ENCODE measurements around the gene HTD2.

Gene HTD2

GRCh38 chr3:58308728-58309127 is 2.4 kb downstream of the HTD2 start:
- Mint-ChIP-seq H3K4me1 (ENCODE audit: low read depth) (peaks cover 35% of the 10 kb centered on the region), H3K36me3 (ENCODE audit: low read depth) (peaks cover 72% of the 10 kb centered on the region), H3K4me3 (peak overlapping the region; percentile 93), H3K27me3 (no peaks in the 10 kb centered on the region), H3K9me3 (no peaks in the 10 kb centered on the region), H3K27ac (peak overlapping the region; percentile 100)
- DNase-seq, result no peak

DNA sequence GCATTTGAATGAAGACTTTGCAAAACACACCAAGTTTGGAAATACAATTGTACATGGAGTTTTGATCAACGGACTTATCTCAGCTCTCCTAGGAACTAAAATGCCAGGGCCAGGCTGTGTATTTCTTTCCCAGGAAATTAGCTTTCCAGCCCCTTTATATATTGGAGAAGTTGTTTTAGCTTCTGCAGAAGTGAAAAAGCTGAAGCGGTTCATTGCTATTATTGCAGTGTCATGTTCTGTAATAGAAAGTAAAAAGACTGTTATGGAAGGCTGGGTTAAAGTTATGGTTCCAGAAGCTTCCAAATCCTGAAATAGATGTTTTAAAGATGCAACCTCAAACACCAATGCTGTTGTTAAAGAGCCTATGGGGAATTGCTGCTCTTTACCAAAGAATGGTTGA is 11.5 kb downstream of the HTD2 start:
- no peak for DNase-seq
- H3K4me1 Mint-ChIP-seq (ENCODE audit: low read depth), result peaks cover 19% of the 10 kb centered on the region
- H3K36me3 Mint-ChIP-seq (ENCODE audit: low read depth), result peaks cover 88% of the 10 kb centered on the region
- no peaks in the 10 kb centered on the region for H3K9me3 Mint-ChIP-seq
- peak overlapping the region; percentile 67 for H3K27ac Mint-ChIP-seq
- H3K4me3 Mint-ChIP-seq, result no peak overlapping the region
- no peaks in the 10 kb centered on the region for H3K27me3 Mint-ChIP-seq

- DNase-seq, result no peak
- peaks cover 54% of the 10 kb centered on the region for H3K36me3 Mint-ChIP-seq (ENCODE audit: low read depth)
- H3K27ac Mint-ChIP-seq, result no peak overlapping the region
- H3K9me3 Mint-ChIP-seq, result no peaks in the 10 kb centered on the region
- no peak overlapping the region for H3K4me3 Mint-ChIP-seq
- no peaks in the 10 kb centered on the region for H3K27me3 Mint-ChIP-seq
- H3K4me1 Mint-ChIP-seq (ENCODE audit: low read depth), result peaks cover 44% of the 10 kb centered on the region
Observed at GRCh38 chr3:58321791-58322190, 15.5 kb downstream of the HTD2 start.

- H3K9me3 Mint-ChIP-seq, result no peaks in the 10 kb centered on the region
- DNase-seq, result no peak
- no peaks in the 10 kb centered on the region for H3K27me3 Mint-ChIP-seq
- peaks cover 46% of the 10 kb centered on the region for H3K4me1 Mint-ChIP-seq (ENCODE audit: low read depth)
- peak overlapping the region; percentile 97 for H3K27ac Mint-ChIP-seq
- H3K4me3 Mint-ChIP-seq, result no peak overlapping the region
- H3K36me3 Mint-ChIP-seq (ENCODE audit: low read depth), result peaks cover 44% of the 10 kb centered on the region
Observed at GRCh38 chr3:58322793-58323192, 16.5 kb downstream of the HTD2 start.

GRCh38 chr3:58323529-58324390 is 17.4 kb downstream of the HTD2 start:
- peak overlapping the region; percentile 97 for H3K27ac Mint-ChIP-seq

DNA sequence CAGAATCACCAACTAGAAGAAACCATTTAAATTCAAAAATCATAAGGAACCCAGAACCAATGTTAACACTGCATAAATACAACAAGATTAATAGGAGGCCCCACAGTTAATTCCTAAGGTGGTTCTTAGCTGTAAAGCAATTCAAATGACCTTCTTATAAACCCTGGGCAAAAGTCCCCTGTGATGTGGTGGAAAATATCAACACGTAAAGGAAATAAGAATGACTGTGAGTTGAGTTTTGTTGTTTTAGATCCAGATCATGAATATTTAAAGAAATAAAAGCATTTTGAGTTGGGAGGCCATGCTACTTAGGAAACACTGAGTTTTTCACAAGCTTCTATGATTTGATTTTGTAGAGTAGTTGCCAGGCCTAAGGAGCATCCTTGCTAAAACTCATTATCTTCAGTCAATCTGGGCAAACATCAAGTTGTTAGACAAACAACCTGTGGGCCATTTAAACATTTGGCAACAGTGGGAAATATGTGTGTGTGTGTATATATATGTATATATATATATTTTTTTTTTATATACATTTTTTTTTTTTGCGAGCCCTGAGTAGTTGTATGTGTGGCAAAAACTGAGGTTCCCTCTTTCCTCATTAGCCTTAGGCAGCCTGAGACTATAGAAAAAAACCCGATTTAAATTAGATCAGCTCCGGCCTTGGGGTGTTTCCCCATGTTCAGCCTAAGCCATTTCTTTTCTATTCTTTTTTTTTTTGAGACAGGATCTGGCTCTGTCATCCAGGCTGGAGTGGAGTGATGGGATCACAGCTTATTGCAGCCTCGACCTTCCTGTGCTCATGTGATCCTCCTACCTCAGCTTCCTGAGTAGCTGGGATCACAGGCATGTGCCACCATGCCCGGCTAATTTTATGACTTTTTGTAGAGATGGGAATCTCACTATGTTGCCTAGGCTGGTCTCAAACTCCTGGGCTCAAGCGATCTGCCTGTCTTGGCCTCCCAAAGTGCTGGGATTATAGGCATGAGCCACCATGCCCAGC is 18.4 kb downstream of the HTD2 start:
- no peak for DNase-seq
- H3K27ac Mint-ChIP-seq, result peak overlapping the region; percentile 97
- H3K9me3 Mint-ChIP-seq, result no peaks in the 10 kb centered on the region
- H3K27me3 Mint-ChIP-seq, result no peaks in the 10 kb centered on the region
- peak overlapping the region; percentile 53 for H3K4me3 Mint-ChIP-seq
- peaks cover 27% of the 10 kb centered on the region for H3K36me3 Mint-ChIP-seq (ENCODE audit: low read depth)
- H3K4me1 Mint-ChIP-seq (ENCODE audit: low read depth), result peaks cover 46% of the 10 kb centered on the region

More at GRCh38 chr3:58323529-58324390, 17.4 kb downstream of the HTD2 start:
- H3K36me3 Mint-ChIP-seq (ENCODE audit: low read depth), result peaks cover 35% of the 10 kb centered on the region
- H3K27me3 Mint-ChIP-seq, result no peaks in the 10 kb centered on the region
- DNase-seq, result no peak
- peak overlapping the region; percentile 53 for H3K4me3 Mint-ChIP-seq
- H3K9me3 Mint-ChIP-seq, result no peaks in the 10 kb centered on the region
- peaks cover 46% of the 10 kb centered on the region for H3K4me1 Mint-ChIP-seq (ENCODE audit: low read depth)

DNA sequence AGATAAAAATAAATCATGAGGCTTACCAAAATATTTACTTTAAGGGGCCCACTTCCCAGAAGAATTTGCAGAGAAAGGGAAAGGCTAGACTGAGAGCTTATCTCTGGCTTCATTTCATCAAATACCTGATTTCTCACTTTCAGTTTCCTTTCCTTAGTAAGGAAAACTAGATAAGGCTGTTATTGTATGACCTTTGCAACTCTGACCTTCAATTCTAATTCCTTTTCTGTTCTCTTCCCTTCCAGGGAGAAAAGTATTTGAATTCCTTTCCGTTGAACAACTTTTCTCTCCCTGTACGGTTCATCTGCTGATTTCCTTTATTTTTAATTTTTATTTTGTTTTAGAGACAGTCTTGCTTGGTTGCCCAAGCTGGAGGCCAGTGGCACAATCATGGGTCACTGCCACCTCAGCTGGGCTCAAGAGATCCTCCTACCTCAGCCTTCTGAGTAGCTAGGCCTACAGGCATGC is 19.2 kb downstream of the HTD2 start:
- DNase-seq, result no peak
- Mint-ChIP-seq H3K36me3 (ENCODE audit: low read depth) (peaks cover 21% of the 10 kb centered on the region), H3K4me3 (no peak overlapping the region), H3K9me3 (no peaks in the 10 kb centered on the region), H3K27me3 (no peaks in the 10 kb centered on the region), H3K27ac (peak overlapping the region; percentile 97), H3K4me1 (ENCODE audit: low read depth) (peaks cover 46% of the 10 kb centered on the region)

DNA sequence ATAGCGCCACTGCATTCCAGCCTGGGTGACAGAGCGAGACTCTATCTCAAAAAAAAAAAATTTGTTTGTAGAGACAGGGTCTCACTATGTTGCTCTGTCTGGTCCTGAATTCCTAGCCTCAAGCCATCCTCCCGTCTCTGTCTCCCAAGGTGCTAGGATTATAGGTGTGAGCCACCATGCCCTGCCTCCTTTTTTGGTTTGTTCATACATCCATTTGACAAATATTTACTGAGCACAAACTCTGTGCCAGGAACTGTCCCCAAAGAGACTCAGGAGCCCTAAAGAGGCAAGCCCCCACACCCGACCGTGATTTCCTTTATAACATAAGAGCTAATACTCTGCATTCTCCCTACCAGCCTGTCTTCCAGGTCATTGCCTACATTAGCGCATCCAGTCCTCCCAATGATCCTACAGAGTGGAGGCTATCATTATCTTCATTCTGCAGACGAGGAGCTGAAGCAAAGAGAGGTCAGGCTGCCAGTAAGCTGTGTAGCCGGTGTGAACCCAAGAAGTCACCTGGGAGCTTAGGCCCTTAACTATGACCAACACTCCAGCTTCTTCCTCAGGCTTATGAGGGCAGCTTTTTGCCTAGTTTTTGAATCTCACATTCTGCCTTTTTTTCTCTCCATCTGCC is 20.1 kb downstream of the HTD2 start:
- no peak for DNase-seq
- Mint-ChIP-seq H3K36me3 (ENCODE audit: low read depth) (peaks cover 13% of the 10 kb centered on the region), H3K27me3 (no peaks in the 10 kb centered on the region), H3K27ac (peak overlapping the region; percentile 69), H3K4me3 (no peak overlapping the region), H3K9me3 (no peaks in the 10 kb centered on the region), H3K4me1 (ENCODE audit: low read depth) (peaks cover 40% of the 10 kb centered on the region)

DNA sequence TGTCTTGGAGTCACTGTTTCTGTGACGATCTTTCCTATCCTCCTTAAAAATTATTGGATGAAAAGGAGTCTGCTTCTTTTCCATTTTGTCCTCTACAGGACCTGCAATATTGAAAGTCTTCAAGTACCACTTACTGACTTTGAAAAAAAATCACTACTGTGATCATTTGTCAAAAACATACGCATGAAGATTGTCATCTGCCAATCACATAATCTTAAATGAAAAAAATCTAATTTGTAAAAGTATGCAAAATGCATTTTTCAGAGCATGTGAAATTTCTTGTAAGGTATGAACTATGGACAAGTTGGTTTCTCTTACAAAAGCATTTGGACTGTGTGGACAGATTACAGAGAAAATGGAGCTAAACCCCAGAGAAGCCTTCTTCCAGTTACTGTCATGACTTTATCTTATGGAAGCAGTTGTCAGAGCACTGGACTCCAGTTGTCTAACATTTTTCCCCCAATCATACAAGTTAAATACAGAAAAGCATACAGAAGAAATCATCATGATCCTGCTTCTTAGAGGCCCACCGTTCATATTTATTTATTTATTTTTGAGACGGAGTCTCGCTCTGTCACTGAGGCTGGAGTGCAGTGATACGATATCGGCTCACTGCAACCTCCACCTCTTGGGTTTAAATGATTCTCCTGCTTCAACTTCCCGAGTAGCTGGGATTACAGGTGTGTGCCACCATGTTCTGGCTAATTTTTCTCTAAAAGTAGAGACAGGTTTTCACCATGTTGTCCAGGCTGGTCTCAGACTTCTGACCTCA is 23.0 kb downstream of the HTD2 start:
- Mint-ChIP-seq H3K36me3 (ENCODE audit: low read depth) (peaks cover 6% of the 10 kb centered on the region), H3K4me1 (ENCODE audit: low read depth) (peaks cover 36% of the 10 kb centered on the region), H3K9me3 (no peaks in the 10 kb centered on the region), H3K4me3 (no peak overlapping the region), H3K27ac (no peak overlapping the region), H3K27me3 (no peaks in the 10 kb centered on the region)
- no peak for DNase-seq

- no peaks in the 10 kb centered on the region for H3K27me3 Mint-ChIP-seq
- peaks cover 37% of the 10 kb centered on the region for H3K4me1 Mint-ChIP-seq (ENCODE audit: low read depth)
- H3K27ac Mint-ChIP-seq, result no peak overlapping the region
- peaks cover 6% of the 10 kb centered on the region for H3K36me3 Mint-ChIP-seq (ENCODE audit: low read depth)
- no peaks in the 10 kb centered on the region for H3K9me3 Mint-ChIP-seq
- no peak overlapping the region for H3K4me3 Mint-ChIP-seq
- DNase-seq, result no peak
Observed at GRCh38 chr3:58329922-58330413, 23.6 kb downstream of the HTD2 start.

GRCh38 chr3:58331593-58332152 is 25.4 kb downstream of the HTD2 start:
- no peak for DNase-seq
- H3K27me3 Mint-ChIP-seq, result no peaks in the 10 kb centered on the region
- no peaks in the 10 kb centered on the region for H3K9me3 Mint-ChIP-seq
- H3K27ac Mint-ChIP-seq, result peak overlapping the region; percentile 81
- H3K4me3 Mint-ChIP-seq, result peak overlapping the region; percentile 38
- peaks cover 20% of the 10 kb centered on the region for H3K36me3 Mint-ChIP-seq (ENCODE audit: low read depth)
- H3K4me1 Mint-ChIP-seq (ENCODE audit: low read depth), result peaks cover 40% of the 10 kb centered on the region

GRCh38 chr3:58332575-58333188 is 26.4 kb downstream of the HTD2 start, which contains the start of gene PXK:
PXK (plus strand) TSS chr3:58332892; CDS start chr3:58332989, 97 bp downstream.
- Mint-ChIP-seq H3K4me3 (peak within 1 kb of the TSS; percentile 98), H3K4me1 (ENCODE audit: low read depth) (peaks cover 39% of the 10 kb centered on the region)
- DNase-seq, result peak; percentile 87

More at GRCh38 chr3:58332575-58333188, 26.4 kb downstream of the HTD2 start, which contains the start of gene PXK:
- H3K27ac Mint-ChIP-seq, result peak within 1 kb of the TSS; percentile 96
- peaks cover 29% of the 10 kb centered on the region for H3K36me3 Mint-ChIP-seq (ENCODE audit: low read depth)
- no peaks in the 10 kb centered on the region for H3K9me3 Mint-ChIP-seq
- no peaks in the 10 kb centered on the region for H3K27me3 Mint-ChIP-seq
